Rectal smooth muscle tissue (tissue), 1 donor: ENCODE results near the gene PPT1.
A peak's percentile ranks its signal among the peaks of the same experiment; 100 is the strongest.
"Not testable (repeated sequence)": the region's sequence is repeated elsewhere in the genome, so short reads cannot be mapped to it uniquely, and the experiment has no call there.

ENCODE experiments used
- H3K27ac ChIP-seq: one replicate; pipeline ENCODE4 v1.7.0; 2013; ENCODE audit warnings: low read depth, low read length, inconsistent platforms
- H3K27me3 ChIP-seq: one replicate; pipeline ENCODE4 v1.7.0; 2013; ENCODE audit warnings: low read length; ENCODE audit not compliant: control insufficient read depth, insufficient read depth
- H3K36me3 ChIP-seq: one replicate; pipeline ENCODE4 v1.7.0; 2013; ENCODE audit warnings: low read length; ENCODE audit not compliant: control insufficient read depth, insufficient read depth
- H3K4me1 ChIP-seq: one replicate; pipeline ENCODE4 v1.7.0; 2013; ENCODE audit warnings: low read length; ENCODE audit not compliant: control insufficient read depth, insufficient read depth
- H3K4me3 ChIP-seq: one replicate; pipeline ENCODE4 v1.7.0; 2013; ENCODE audit warnings: low read length
- H3K9ac ChIP-seq: one replicate; pipeline ENCODE4 v1.7.0; 2013; ENCODE audit warnings: low read length

Gene PPT1

GRCh38 chr1:40045182-40045581, 51.9 kb downstream of the PPT1 start:
- peaks cover 23% of the 10 kb centered on the region for H3K4me1 ChIP-seq
- no peak overlapping the region for H3K4me3 ChIP-seq
- no peak overlapping the region for H3K27ac ChIP-seq
- H3K9ac ChIP-seq, result no peak overlapping the region
- peaks cover 2% of the 10 kb centered on the region for H3K36me3 ChIP-seq
- no peaks in the 10 kb centered on the region for H3K27me3 ChIP-seq

GRCh38 chr1:40044110-40044509, 52.9 kb downstream of the PPT1 start:
- no peak overlapping the region for H3K4me3 ChIP-seq
- H3K4me1 ChIP-seq, result peaks cover 24% of the 10 kb centered on the region
- no peaks in the 10 kb centered on the region for H3K27me3 ChIP-seq
- H3K36me3 ChIP-seq, result peaks cover 2% of the 10 kb centered on the region
- no peak overlapping the region for H3K9ac ChIP-seq
- no peak overlapping the region for H3K27ac ChIP-seq

- Histone ChIP-seq H3K27me3 (no peaks in the 10 kb centered on the region), H3K4me3 (peak overlapping the region; percentile 17), H3K36me3 (peaks cover 2% of the 10 kb centered on the region), H3K4me1 (peaks cover 25% of the 10 kb centered on the region), H3K27ac (no peak overlapping the region), H3K9ac (no peak overlapping the region)
Observed at GRCh38 chr1:40042341-40042740, 54.7 kb downstream of the PPT1 start.

GRCh38 chr1:40041466-40041838, 55.6 kb downstream of the PPT1 start:
- peaks cover 28% of the 10 kb centered on the region for H3K4me1 ChIP-seq
- H3K27ac ChIP-seq, result peak overlapping the region; percentile 90
- peak overlapping the region; percentile 99 for H3K4me3 ChIP-seq

GRCh38 chr1:40040511-40041465, 56.3 kb downstream of the PPT1 start, which contains the start of gene CAP1:
Gene CAP1 (plus strand): TSS chr1:40040729. CDS start chr1:40059347, 18,618 bp downstream.
- peaks cover 2% of the 10 kb centered on the region for H3K36me3 ChIP-seq

More at GRCh38 chr1:40041466-40041838, 55.6 kb downstream of the PPT1 start:
- no peaks in the 10 kb centered on the region for H3K27me3 ChIP-seq
- H3K9ac ChIP-seq, result peak overlapping the region; percentile 57
- peaks cover 2% of the 10 kb centered on the region for H3K36me3 ChIP-seq

GRCh38 chr1:40039757-40040510, 57.1 kb downstream of the PPT1 start:
- Histone ChIP-seq H3K9ac (peak overlapping the region; percentile 98), H3K4me1 (peaks cover 32% of the 10 kb centered on the region), H3K4me3 (peak overlapping the region; percentile 96), H3K27me3 (no peaks in the 10 kb centered on the region), H3K36me3 (no peaks in the 10 kb centered on the region), H3K27ac (peak overlapping the region; percentile 100)

More at GRCh38 chr1:40040511-40041465, 56.3 kb downstream of the PPT1 start, which contains the start of gene CAP1:
- peak within 1 kb of the TSS; percentile 98 for H3K9ac ChIP-seq
- peaks cover 32% of the 10 kb centered on the region for H3K4me1 ChIP-seq
- peak within 1 kb of the TSS; percentile 99 for H3K4me3 ChIP-seq
- no peaks in the 10 kb centered on the region for H3K27me3 ChIP-seq
- H3K27ac ChIP-seq, result peak within 1 kb of the TSS; percentile 100

- Histone ChIP-seq H3K27me3 (no peaks in the 10 kb centered on the region), H3K4me3 (peak overlapping the region; percentile 96), H3K9ac (peak overlapping the region; percentile 98), H3K36me3 (no peaks in the 10 kb centered on the region), H3K4me1 (peaks cover 32% of the 10 kb centered on the region), H3K27ac (peak overlapping the region; percentile 100)
Observed at GRCh38 chr1:40039245-40039756, 57.8 kb downstream of the PPT1 start.

GRCh38 chr1:40038697-40039096, 58.4 kb downstream of the PPT1 start:
- Histone ChIP-seq H3K27me3 (no peaks in the 10 kb centered on the region), H3K36me3 (no peaks in the 10 kb centered on the region), H3K4me1 (peaks cover 29% of the 10 kb centered on the region), H3K9ac (peak overlapping the region; percentile 27), H3K4me3 (no peak overlapping the region), H3K27ac (peak overlapping the region; percentile 100)

GRCh38 chr1:40037254-40037653, 59.8 kb downstream of the PPT1 start:
- H3K4me1 ChIP-seq, result peaks cover 27% of the 10 kb centered on the region
- not testable (repeated sequence) for H3K36me3 ChIP-seq, H3K9ac ChIP-seq, H3K27me3 ChIP-seq, H3K4me3 ChIP-seq
- peak overlapping the region; percentile 86 for H3K27ac ChIP-seq

- H3K4me3 ChIP-seq, result no peak overlapping the region
- H3K9ac ChIP-seq, result no peak overlapping the region
- H3K4me1 ChIP-seq, result peaks cover 22% of the 10 kb centered on the region
- no peaks in the 10 kb centered on the region for H3K27me3 ChIP-seq
- peak overlapping the region; percentile 86 for H3K27ac ChIP-seq
- H3K36me3 ChIP-seq, result no peaks in the 10 kb centered on the region
Observed at GRCh38 chr1:40036574-40036973, 60.5 kb downstream of the PPT1 start.

- Histone ChIP-seq H3K4me3 (no peak overlapping the region), H3K27ac (no peak overlapping the region), H3K27me3 (no peaks in the 10 kb centered on the region), H3K36me3 (no peaks in the 10 kb centered on the region), H3K9ac (no peak overlapping the region), H3K4me1 (peaks cover 18% of the 10 kb centered on the region)
Observed at GRCh38 chr1:40034869-40035268, 62.2 kb downstream of the PPT1 start.

- no peaks in the 10 kb centered on the region for H3K27me3 ChIP-seq
- no peak overlapping the region for H3K4me3 ChIP-seq
- H3K9ac ChIP-seq, result no peak overlapping the region
- H3K36me3 ChIP-seq, result no peaks in the 10 kb centered on the region
- H3K27ac ChIP-seq, result no peak overlapping the region
- H3K4me1 ChIP-seq, result peaks cover 10% of the 10 kb centered on the region
Observed at GRCh38 chr1:40032240-40032891, 64.7 kb downstream of the PPT1 start.
